B cell (primary cell): ENCODE data around the gene ZNF329. TPM values are rescaled to one million over a fixed set of nuclear protein-coding genes. Genes with fewer than 3 reads are reported as not detected.

Experiments used
- ATAC-seq: fragments of 200-7000 bp; cut with Tn5 transposase; one replicate; pipeline ENCODE4 v1.10.0; 2021; ENCODE audit warnings: low read depth, mild to moderate bottlenecking, moderate number of reproducible peaks, moderate library complexity
- CTCF ChIA-PET: fragments of 350-600 bp; sonication (Branson Sonifier 250); formaldehyde crosslinking; loops from one replicate; lab custom pipeline; 2021; ENCODE audit warnings: antibody characterized with exemption, inconsistent platforms; lab: Charles Lee
- POLR2A ChIA-PET: fragments of 350-600 bp; sonication (Branson Sonifier 250); formaldehyde crosslinking; loops from one replicate; lab custom pipeline; 2021; ENCODE audit warnings: antibody characterized with exemption; lab: Charles Lee
- DNase-seq: peaks from one replicate; pipeline ENCODE4 v3.0.0; 2013
- H2AFZ ChIP-seq: 2 replicates; pipeline ENCODE4 v1.6.1; 2012; ENCODE audit warnings: mild to moderate bottlenecking, low read depth, low read length; ENCODE audit not compliant: insufficient read depth, poor library complexity, severe bottlenecking
- H3K27ac ChIP-seq, 2 donors: 1 replicate in 1 of 2; 2 replicates in 1 of 2; pipeline ENCODE4 v1.5.1; 2012 to 2013; ENCODE audit warnings: low read length in 2 of 2, mild to moderate bottlenecking in 2 of 2, moderate library complexity in 1 of 2
- H3K27me3 ChIP-seq, 4 experiments: fragments of 200-600 bp in 1 of 4; sonication (generic) in 1 of 4; replicated peaks in 1 of 4; 1 replicate in 2 of 4; 2 replicates in 2 of 4; pipeline versions ENCODE4 v1.6.1 to v1.7.0; 2013 to 2016; ENCODE audit warnings: low read length in 3 of 4, mild to moderate bottlenecking in 2 of 4, mixed read lengths in 1 of 4, moderate library complexity in 1 of 4; ENCODE audit not compliant: insufficient read depth in 4 of 4, control insufficient read depth in 3 of 4; ENCODE audit errors: control extremely low read depth in 1 of 4
- H3K36me3 ChIP-seq, 2 experiments: replicated peaks in 1 of 2; 1 replicate in 1 of 2; 2 replicates in 1 of 2; pipeline versions ENCODE4 v1.6.1 to v1.7.1; 2013; ENCODE audit warnings: low read length in 1 of 2; ENCODE audit not compliant: insufficient read depth in 2 of 2, control insufficient read depth in 1 of 2; ENCODE audit errors: control extremely low read depth in 1 of 2, extremely low read depth in 1 of 2
- H3K4me1 ChIP-seq, 2 donors: fragments of 200-600 bp in 1 of 2; sonication (generic) in 1 of 2; 1 replicate in 1 of 2; 2 replicates in 1 of 2; pipeline versions ENCODE4 v1.5.1 to v1.6.1; 2013 to 2017; ENCODE audit warnings: low read length in 2 of 2; ENCODE audit not compliant: control insufficient read depth in 2 of 2, insufficient read depth in 2 of 2
- H3K4me2 ChIP-seq: replicated peaks from 2 replicates; pipeline ENCODE3; 2012; ENCODE audit warnings: mild to moderate bottlenecking, low read depth, low read length; ENCODE audit not compliant: poor library complexity, severe bottlenecking
- H3K4me3 ChIP-seq, 5 experiments: fragments of 200-600 bp in 1 of 5; sonication (generic) in 1 of 5; 1 replicate in 3 of 5; 2 replicates in 2 of 5; pipeline versions ENCODE4 v1.5.1 to v1.7.0; 2011 to 2016; ENCODE audit warnings: low read length in 4 of 5, mild to moderate bottlenecking in 4 of 5, low read depth in 2 of 5, control low read depth in 1 of 5, moderate library complexity in 1 of 5; ENCODE audit not compliant: insufficient read depth in 1 of 5; ENCODE audit errors: control extremely low read depth in 1 of 5, extremely low read depth in 1 of 5
- H3K79me2 ChIP-seq: fragments of 200-600 bp; sonication (generic); one replicate; pipeline ENCODE4 v1.6.0; 2016; ENCODE audit warnings: low read length; ENCODE audit not compliant: control insufficient read depth, insufficient read depth
- H3K9ac ChIP-seq: fragments of 200-600 bp; sonication (generic); 2 replicates; pipeline ENCODE4 v1.6.1; 2017; ENCODE audit warnings: mild to moderate bottlenecking, low read length, moderate library complexity
- H3K9me3 ChIP-seq, 3 donors: one replicate each; pipeline versions ENCODE4 v1.6.1 to v1.7.1; 2013; ENCODE audit warnings: low read length in 2 of 3; ENCODE audit not compliant: control insufficient read depth in 2 of 3, insufficient read depth in 1 of 3; ENCODE audit errors: control extremely low read depth in 1 of 3
- H4K20me1 ChIP-seq: 2 replicates; pipeline ENCODE4 v1.6.0; 2012; ENCODE audit warnings: mild to moderate bottlenecking, low read length; ENCODE audit not compliant: insufficient read depth, control insufficient read depth, poor library complexity, severe bottlenecking
- H3K27ac Mint-ChIP-seq: one replicate; pipeline ENCODE4 v1.8.0; 2021; ENCODE audit warnings: mixed read lengths
- H3K27me3 Mint-ChIP-seq: one replicate; pipeline ENCODE4 v1.8.0; 2021; ENCODE audit warnings: mixed read lengths
- H3K4me1 Mint-ChIP-seq: one replicate; pipeline ENCODE4 v1.8.0; 2021; ENCODE audit warnings: mixed read lengths
- H3K4me3 Mint-ChIP-seq: one replicate; pipeline ENCODE4 v1.8.0; 2021; ENCODE audit warnings: mixed read lengths
- H3K9me3 Mint-ChIP-seq: one replicate; pipeline ENCODE4 v1.8.0; 2022; ENCODE audit warnings: mixed read lengths; ENCODE audit not compliant: insufficient read depth
- EZH2 ChIP-seq: IDR thresholded peaks from 2 replicates; pipeline ENCODE4 v1.6.1; 2012; ENCODE audit warnings: borderline replicate concordance, low read depth, mild to moderate bottlenecking, moderate library complexity, low read length; ENCODE audit not compliant: insufficient read depth, poor library complexity, severe bottlenecking
- WGBS: methylation state at CpG from one replicate; pipeline ENCODE4 v1.1.5; 2013; ENCODE audit warnings: missing lambda C conversion rate; ENCODE audit not compliant: insufficient coverage; 5-methylcytosine and 5-hydroxymethylcytosine counted together
- intact Hi-C: fragments of 100-400 bp; cut with micrococcal nuclease; formaldehyde crosslinking; loops from one replicate; pipeline ENCODE4 v1.10.0; 2022
- polyA plus RNA-seq: library from polyadenylated mRNA; depleted of rRNA; stranded (reverse); fragments of >200 nt; gene quantifications from 2 replicates; pipeline ENCODE4 v1.2.3, GENCODE V29; 2012
- total RNA-seq, 2 donors: library from RNA; stranded (reverse); fragments of 120-200 nt in 1 of 2; gene quantifications; 1 replicate in 1 of 2; 2 replicates in 1 of 2; pipeline versions ENCODE4 v1.2.3 to v1.2.4, GENCODE V29; 2013 to 2022
- TF ChIP-seq, protein P1 (sequence below): fragments of 200-600 bp; IDR thresholded peaks from one replicate; pipeline ENCODE4 v1.8.0; 2022; ENCODE audit warnings: antibody characterized with exemption, mild to moderate bottlenecking

Gene ZNF329
- total and polyA plus RNA-seq, 2 donors (not counting 1 experiment from before 2014, with no cell fraction given) = 5.4 to 12.5 TPM

- H3K4me3 Mint-ChIP-seq = no peak overlapping the region
- H3K27me3 ChIP-seq = no peaks in the 10 kb centered on the region
- DNase-seq (no peak), ATAC-seq (no peak)
- TF ChIP-seq EZH2 = no peak
- TF ChIP-seq, protein P1, sequence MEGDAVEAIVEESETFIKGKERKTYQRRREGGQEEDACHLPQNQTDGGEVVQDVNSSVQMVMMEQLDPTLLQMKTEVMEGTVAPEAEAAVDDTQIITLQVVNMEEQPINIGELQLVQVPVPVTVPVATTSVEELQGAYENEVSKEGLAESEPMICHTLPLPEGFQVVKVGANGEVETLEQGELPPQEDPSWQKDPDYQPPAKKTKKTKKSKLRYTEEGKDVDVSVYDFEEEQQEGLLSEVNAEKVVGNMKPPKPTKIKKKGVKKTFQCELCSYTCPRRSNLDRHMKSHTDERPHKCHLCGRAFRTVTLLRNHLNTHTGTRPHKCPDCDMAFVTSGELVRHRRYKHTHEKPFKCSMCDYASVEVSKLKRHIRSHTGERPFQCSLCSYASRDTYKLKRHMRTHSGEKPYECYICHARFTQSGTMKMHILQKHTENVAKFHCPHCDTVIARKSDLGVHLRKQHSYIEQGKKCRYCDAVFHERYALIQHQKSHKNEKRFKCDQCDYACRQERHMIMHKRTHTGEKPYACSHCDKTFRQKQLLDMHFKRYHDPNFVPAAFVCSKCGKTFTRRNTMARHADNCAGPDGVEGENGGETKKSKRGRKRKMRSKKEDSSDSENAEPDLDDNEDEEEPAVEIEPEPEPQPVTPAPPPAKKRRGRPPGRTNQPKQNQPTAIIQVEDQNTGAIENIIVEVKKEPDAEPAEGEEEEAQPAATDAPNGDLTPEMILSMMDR = no peak
- H3K79me2 ChIP-seq = no peaks in the 10 kb centered on the region
- ChIA-PET POLR2A (no interaction called here), CTCF (no interaction called here)
- H3K36me3 ChIP-seq = peaks cover 2 to 43% of the 10 kb centered on the region in 2 experiments
- H3K27me3 Mint-ChIP-seq = no peaks in the 10 kb centered on the region
- intact Hi-C loops = no loop called here
- H3K27ac Mint-ChIP-seq = no peak overlapping the region
- no peaks in the 10 kb centered on the region for H4K20me1 ChIP-seq
- no peak overlapping the region for H3K27ac ChIP-seq
- no peaks in the 10 kb centered on the region for H3K4me1 Mint-ChIP-seq
- no peak overlapping the region for H2AFZ ChIP-seq
- peaks cover 21% of the 10 kb centered on the region for H3K9me3 Mint-ChIP-seq
- H3K4me3 ChIP-seq = peak overlapping the region in 1 of 5 experiments; percentile 42
- H3K4me1 ChIP-seq = no peaks in the 10 kb centered on the region
- peaks cover 10 to 91% (median 83%) of the 10 kb centered on the region in 3 donors for H3K9me3 ChIP-seq
- peak overlapping the region; percentile 20 for H3K9ac ChIP-seq
- 100% methylated on average over 3 of the region's 12 CpGs for WGBS
- no peak overlapping the region for H3K4me2 ChIP-seq
Measured at GRCh38 chr19:58128041-58128685, 22.4 kb downstream of the ZNF329 start.

- ATAC-seq (no peak), DNase-seq (peak; percentile 10)
- no peaks in the 10 kb centered on the region for H3K4me1 Mint-ChIP-seq
- H3K9me3 Mint-ChIP-seq = peaks cover 33% of the 10 kb centered on the region
- Histone ChIP-seq H3K9me3 (peaks cover 8 to 89% (median 84%) of the 10 kb centered on the region in 3 donors), H2AFZ (no peak overlapping the region), H3K27me3 (peaks cover 0 to 5% (median 0%) of the 10 kb centered on the region in 4 experiments), H3K9ac (no peak overlapping the region), H3K79me2 (no peaks in the 10 kb centered on the region), H3K4me2 (no peak overlapping the region), H3K27ac (no peak overlapping the region), H4K20me1 (no peaks in the 10 kb centered on the region), H3K4me3 (no peak overlapping the region), H3K36me3 (peaks cover 2 to 5% of the 10 kb centered on the region in 2 experiments), H3K4me1 (no peaks in the 10 kb centered on the region)
- no peak overlapping the region for H3K4me3 Mint-ChIP-seq
- CTCF ChIA-PET = no interaction called here
- WGBS = 58% methylated on average over 3 of the region's 5 CpGs
- intact Hi-C loops = no loop called here
- POLR2A ChIA-PET = no interaction called here
- H3K27ac Mint-ChIP-seq = no peak overlapping the region
- H3K27me3 Mint-ChIP-seq = no peaks in the 10 kb centered on the region
- TF ChIP-seq EZH2 = no peak
- TF ChIP-seq, protein P1 = no peak
Measured at GRCh38 chr19:58123354-58123753, 27.2 kb downstream of the ZNF329 start.
